Measurements from ENCODE around the gene CCDC177. TPM values are rescaled to one million over a fixed set of nuclear protein-coding genes. Genes with fewer than 3 reads are reported as not detected.

Gene CCDC177
- not detected in 2 replicates for total RNA-seq (2014; rRNA removed; shearing (Covaris generic); ENCODE audit: low replicate concordance)

GRCh38 chr14:69574263-69574953 is at the start of gene CCDC177:
CCDC177 (minus strand) TSS chr14:69574871; CDS start chr14:69573622, 1,249 bp downstream.
- Histone ChIP-seq H3K4me3 (ENCODE audit: low read length) (peak within 1 kb of the TSS; percentile 60), H4K20me1 (ENCODE audit: insufficient read depth, low read depth, low read length) (no peaks in the 10 kb centered on the region), H3K4me1 (ENCODE audit: low read length) (peaks cover 16% of the 10 kb centered on the region), H3K9ac (ENCODE audit: low read length) (peak within 1 kb of the TSS; percentile 31; the same call in 1 of the 2 replicates), H2AFZ (ENCODE audit: low read length) (no peak within 1 kb of the TSS), H3K79me2 (ENCODE audit: low read length) (no peaks in the 10 kb centered on the region), H3K9me2 (replicated peaks; ENCODE audit: insufficient read depth, low read length) (no peaks in the 10 kb centered on the region), H3K36me3 (ENCODE audit: insufficient read depth, low read length) (no peaks in the 10 kb centered on the region), H3K27ac (ENCODE audit: low read length) (no peak within 1 kb of the TSS), H3K27me3 (ENCODE audit: low read length) (no peaks in the 10 kb centered on the region), H3K4me2 (ENCODE audit: low read depth, low read length, poor library complexity, severe bottlenecking) (peak within 1 kb of the TSS; percentile 59), H3K9me3 (ENCODE audit: low read length) (no peaks in the 10 kb centered on the region)
- peak; percentile 93 for DNase-seq

- H3K9me2 ChIP-seq (replicated peaks; ENCODE audit: insufficient read depth, low read length): no peaks in the 10 kb centered on the region
- H3K4me2 ChIP-seq (ENCODE audit: low read depth, low read length, poor library complexity, severe bottlenecking): peak overlapping the region; percentile 67
- H3K27me3 ChIP-seq (ENCODE audit: low read length): no peaks in the 10 kb centered on the region
- H3K4me3 ChIP-seq (ENCODE audit: low read length): peak overlapping the region; percentile 44; the same call in 1 of the 2 replicates
- H3K9ac ChIP-seq (ENCODE audit: low read length): peak overlapping the region; percentile 22
- peak overlapping the region; percentile 90 for H3K27ac ChIP-seq (ENCODE audit: low read length)
- H3K36me3 ChIP-seq (ENCODE audit: insufficient read depth, low read length): peaks cover under 1% of the 10 kb centered on the region; the same call in 1 of the 2 replicates
- no peak overlapping the region for H2AFZ ChIP-seq (ENCODE audit: low read length)
- peaks cover 98% of the 10 kb centered on the region for H3K4me1 ChIP-seq (ENCODE audit: low read length)
- H3K79me2 ChIP-seq (ENCODE audit: low read length): peaks cover 100% of the 10 kb centered on the region
- H4K20me1 ChIP-seq (ENCODE audit: insufficient read depth, low read depth, low read length): no peaks in the 10 kb centered on the region; the same call in 1 of the 2 replicates
- DNase-seq: no peak
- H3K9me3 ChIP-seq (ENCODE audit: low read length): no peaks in the 10 kb centered on the region
Measured at GRCh38 chr14:69624136-69624535, 49.5 kb upstream of the CCDC177 start.

DNA sequence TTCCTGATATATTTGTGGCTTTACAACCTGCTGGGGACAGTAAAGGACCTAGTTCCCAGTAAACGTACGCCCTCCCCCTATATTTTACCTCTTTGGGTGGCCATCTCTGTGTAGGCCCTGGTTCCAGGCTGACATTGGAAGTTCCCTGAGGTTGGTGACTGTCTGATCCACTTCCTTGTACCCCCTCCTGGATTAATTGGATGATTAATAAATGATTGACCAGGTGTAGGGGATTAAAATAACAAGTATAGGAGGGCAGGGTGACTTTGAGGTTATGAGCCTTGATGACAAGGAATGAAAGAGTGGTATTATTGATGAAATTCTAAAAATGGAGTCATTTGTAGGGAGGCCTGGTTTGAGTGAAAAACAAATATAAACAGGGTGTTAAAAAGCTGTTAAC is 46.3 kb upstream of the CCDC177 start:
- H3K9me3 ChIP-seq (ENCODE audit: low read length): no peaks in the 10 kb centered on the region
- no peaks in the 10 kb centered on the region for H3K27me3 ChIP-seq (ENCODE audit: low read length)
- no peak overlapping the region for H3K4me3 ChIP-seq (ENCODE audit: low read length)
- peak overlapping the region; percentile 4; the same call in 1 of the 2 replicates for H3K9ac ChIP-seq (ENCODE audit: low read length)
- H3K36me3 ChIP-seq (ENCODE audit: insufficient read depth, low read length): peaks cover 21% of the 10 kb centered on the region
- no peak for DNase-seq
- peaks cover 98% of the 10 kb centered on the region for H3K4me1 ChIP-seq (ENCODE audit: low read length)
- peak overlapping the region; percentile 97 for H3K27ac ChIP-seq (ENCODE audit: low read length)
- peak overlapping the region; percentile 13 for H3K4me2 ChIP-seq (ENCODE audit: low read depth, low read length, poor library complexity, severe bottlenecking)
- no peaks in the 10 kb centered on the region for H3K9me2 ChIP-seq (replicated peaks; ENCODE audit: insufficient read depth, low read length)
- no peak overlapping the region for H2AFZ ChIP-seq (ENCODE audit: low read length)
- H3K79me2 ChIP-seq (ENCODE audit: low read length): peaks cover 100% of the 10 kb centered on the region
- H4K20me1 ChIP-seq (ENCODE audit: insufficient read depth, low read depth, low read length): no peaks in the 10 kb centered on the region; the same call in 1 of the 2 replicates

GRCh38 chr14:69620211-69620611 is 45.5 kb upstream of the CCDC177 start:
- H3K4me1 ChIP-seq (ENCODE audit: low read length): peaks cover 98% of the 10 kb centered on the region
- no peak for DNase-seq
- H4K20me1 ChIP-seq (ENCODE audit: insufficient read depth, low read depth, low read length): no peaks in the 10 kb centered on the region; the same call in 1 of the 2 replicates
- no peak overlapping the region for H2AFZ ChIP-seq (ENCODE audit: low read length)
- H3K4me2 ChIP-seq (ENCODE audit: low read depth, low read length, poor library complexity, severe bottlenecking): peak overlapping the region; percentile 13
- peaks cover 21% of the 10 kb centered on the region for H3K36me3 ChIP-seq (ENCODE audit: insufficient read depth, low read length)
- peak overlapping the region; percentile 17 for H3K9ac ChIP-seq (ENCODE audit: low read length)
- no peaks in the 10 kb centered on the region for H3K27me3 ChIP-seq (ENCODE audit: low read length)
- H3K4me3 ChIP-seq (ENCODE audit: low read length): no peak overlapping the region
- no peaks in the 10 kb centered on the region for H3K9me2 ChIP-seq (replicated peaks; ENCODE audit: insufficient read depth, low read length)
- H3K9me3 ChIP-seq (ENCODE audit: low read length): no peaks in the 10 kb centered on the region
- H3K27ac ChIP-seq (ENCODE audit: low read length): peak overlapping the region; percentile 97
- H3K79me2 ChIP-seq (ENCODE audit: low read length): peaks cover 97% of the 10 kb centered on the region

GRCh38 chr14:69619012-69619411 is 44.3 kb upstream of the CCDC177 start:
- Histone ChIP-seq H3K9ac (ENCODE audit: low read length) (0 out of 2 replicates have a peak overlapping the region, but pooled peaks have one; percentile 5), H3K27ac (ENCODE audit: low read length) (peak overlapping the region; percentile 97), H3K27me3 (ENCODE audit: low read length) (no peaks in the 10 kb centered on the region), H3K79me2 (ENCODE audit: low read length) (peaks cover 93% of the 10 kb centered on the region), H3K4me2 (ENCODE audit: low read depth, low read length, poor library complexity, severe bottlenecking) (peak overlapping the region; percentile 86), H3K36me3 (ENCODE audit: insufficient read depth, low read length) (peaks cover 21% of the 10 kb centered on the region), H3K9me3 (ENCODE audit: low read length) (no peaks in the 10 kb centered on the region), H4K20me1 (ENCODE audit: insufficient read depth, low read depth, low read length) (no peaks in the 10 kb centered on the region; the same call in 1 of the 2 replicates), H2AFZ (ENCODE audit: low read length) (no peak overlapping the region), H3K4me3 (ENCODE audit: low read length) (no peak overlapping the region), H3K4me1 (ENCODE audit: low read length) (peaks cover 98% of the 10 kb centered on the region), H3K9me2 (replicated peaks; ENCODE audit: insufficient read depth, low read length) (no peaks in the 10 kb centered on the region)
- DNase-seq: no peak

DNA sequence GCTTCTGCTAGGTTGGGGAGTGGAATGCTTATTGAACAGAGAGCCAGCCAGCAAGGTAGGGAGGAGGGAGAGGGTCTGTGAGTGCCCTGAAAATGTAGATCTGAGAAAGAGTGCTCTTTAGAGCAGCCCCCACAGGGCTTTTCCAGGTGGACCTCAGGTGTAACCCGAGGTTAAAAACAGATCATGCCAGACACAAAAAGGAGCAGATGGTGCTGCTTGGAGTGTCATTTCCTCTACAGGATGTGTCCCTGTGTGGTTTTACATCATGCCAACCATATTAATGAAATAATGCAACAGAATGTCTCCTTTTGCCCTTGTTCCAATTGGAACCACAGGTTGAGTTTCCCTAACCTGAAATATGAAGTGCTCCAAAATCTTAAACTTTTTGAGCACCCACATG is 43.1 kb upstream of the CCDC177 start:
- Histone ChIP-seq H3K9ac (ENCODE audit: low read length) (peak overlapping the region; percentile 90), H2AFZ (ENCODE audit: low read length) (no peak overlapping the region), H3K4me2 (ENCODE audit: low read depth, low read length, poor library complexity, severe bottlenecking) (peak overlapping the region; percentile 86), H3K27ac (ENCODE audit: low read length) (peak overlapping the region; percentile 97), H3K4me1 (ENCODE audit: low read length) (peaks cover 98% of the 10 kb centered on the region), H4K20me1 (ENCODE audit: insufficient read depth, low read depth, low read length) (no peaks in the 10 kb centered on the region; the same call in 1 of the 2 replicates), H3K4me3 (ENCODE audit: low read length) (peak overlapping the region; percentile 65; the same call in 1 of the 2 replicates), H3K27me3 (ENCODE audit: low read length) (no peaks in the 10 kb centered on the region), H3K36me3 (ENCODE audit: insufficient read depth, low read length) (peaks cover 24% of the 10 kb centered on the region), H3K79me2 (ENCODE audit: low read length) (peaks cover 92% of the 10 kb centered on the region), H3K9me3 (ENCODE audit: low read length) (no peaks in the 10 kb centered on the region), H3K9me2 (replicated peaks; ENCODE audit: insufficient read depth, low read length) (no peaks in the 10 kb centered on the region)
- no peak for DNase-seq

GRCh38 chr14:69616408-69616773 is 41.7 kb upstream of the CCDC177 start:
- H3K4me1 ChIP-seq (ENCODE audit: low read length): peaks cover 89% of the 10 kb centered on the region
- peak; percentile 74 for DNase-seq
- H3K27ac ChIP-seq (ENCODE audit: low read length): peak overlapping the region; percentile 97
- no peaks in the 10 kb centered on the region for H3K9me3 ChIP-seq (ENCODE audit: low read length)
- H3K9ac ChIP-seq (ENCODE audit: low read length): peak overlapping the region; percentile 90
- peaks cover 24% of the 10 kb centered on the region for H3K36me3 ChIP-seq (ENCODE audit: insufficient read depth, low read length)
- peak overlapping the region; percentile 86 for H3K4me2 ChIP-seq (ENCODE audit: low read depth, low read length, poor library complexity, severe bottlenecking)
- H3K9me2 ChIP-seq (replicated peaks; ENCODE audit: insufficient read depth, low read length): no peaks in the 10 kb centered on the region
- H3K4me3 ChIP-seq (ENCODE audit: low read length): peak overlapping the region; percentile 65
- no peak overlapping the region for H2AFZ ChIP-seq (ENCODE audit: low read length)
- no peaks in the 10 kb centered on the region for H3K27me3 ChIP-seq (ENCODE audit: low read length)
- no peaks in the 10 kb centered on the region; the same call in 1 of the 2 replicates for H4K20me1 ChIP-seq (ENCODE audit: insufficient read depth, low read depth, low read length)
- peaks cover 87% of the 10 kb centered on the region for H3K79me2 ChIP-seq (ENCODE audit: low read length)
